ENCODE data around the gene FUOM.
A peak's percentile ranks its signal among the peaks of the same experiment; 100 is the strongest.

FUOM gene

DNA sequence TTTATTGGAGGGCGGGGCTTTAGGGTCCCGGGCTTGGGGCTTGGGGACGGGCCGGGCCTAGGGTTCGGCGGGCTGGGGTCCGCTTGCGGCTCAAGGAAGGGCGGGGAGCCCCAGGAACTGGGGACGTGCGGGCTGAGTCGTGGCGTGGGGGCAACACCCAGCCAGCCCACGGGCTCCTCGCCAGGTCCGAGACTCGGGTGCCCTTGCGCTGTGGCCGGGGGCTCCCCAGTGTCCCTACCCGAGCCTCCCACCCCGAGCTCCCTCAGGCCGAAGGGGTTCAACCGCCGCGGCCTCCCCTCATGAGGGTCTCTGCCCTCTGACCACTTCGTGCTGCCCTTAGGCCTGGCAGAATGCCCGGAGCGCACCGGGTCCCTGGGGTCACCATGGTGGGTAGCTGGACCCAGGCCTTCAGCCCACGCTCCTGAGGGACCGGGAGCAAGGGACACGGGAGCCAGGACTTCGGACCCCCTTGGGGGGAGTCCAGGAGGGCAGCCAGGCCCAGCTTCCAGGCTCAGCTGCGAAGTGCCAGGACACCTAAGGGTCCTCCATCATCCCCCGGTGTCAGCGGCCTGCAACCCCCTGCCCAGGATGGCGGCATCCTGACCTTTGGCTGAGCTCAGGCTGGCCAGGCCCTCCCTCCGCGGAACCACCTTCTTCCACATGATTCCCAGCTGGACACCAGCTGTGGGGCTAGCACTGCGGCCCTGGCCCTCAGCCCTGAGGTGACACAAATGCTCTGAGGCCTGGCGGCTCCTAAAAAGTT, 524 bp upstream of the FUOM start:
- H3K4me1 ChIP-seq (ENCODE audit: control insufficient read depth, insufficient read depth, low read length): peaks cover 3% of the 10 kb centered on the region; the same call in 1 of the 2 replicates
- no peak overlapping the region for H3K4me3 ChIP-seq (ENCODE audit: low read length)
- H3K9me3 ChIP-seq (ENCODE audit: control insufficient read depth, insufficient read depth, low read length): no peaks in the 10 kb centered on the region
- peaks cover 17% of the 10 kb centered on the region for H3K36me3 ChIP-seq (ENCODE audit: control insufficient read depth, insufficient read depth, low read length)
- WGBS (ENCODE audit: insufficient coverage, insufficient read length): no CpG with 5 or more reads among the region's 41 CpGs
- H3K27ac ChIP-seq (ENCODE audit: low read length): no peak overlapping the region
- DNase-seq (ENCODE audit: low read depth, low spot score): no peak
- H3K27me3 ChIP-seq (ENCODE audit: control insufficient read depth, insufficient read depth, low read length): no peaks in the 10 kb centered on the region

DNA sequence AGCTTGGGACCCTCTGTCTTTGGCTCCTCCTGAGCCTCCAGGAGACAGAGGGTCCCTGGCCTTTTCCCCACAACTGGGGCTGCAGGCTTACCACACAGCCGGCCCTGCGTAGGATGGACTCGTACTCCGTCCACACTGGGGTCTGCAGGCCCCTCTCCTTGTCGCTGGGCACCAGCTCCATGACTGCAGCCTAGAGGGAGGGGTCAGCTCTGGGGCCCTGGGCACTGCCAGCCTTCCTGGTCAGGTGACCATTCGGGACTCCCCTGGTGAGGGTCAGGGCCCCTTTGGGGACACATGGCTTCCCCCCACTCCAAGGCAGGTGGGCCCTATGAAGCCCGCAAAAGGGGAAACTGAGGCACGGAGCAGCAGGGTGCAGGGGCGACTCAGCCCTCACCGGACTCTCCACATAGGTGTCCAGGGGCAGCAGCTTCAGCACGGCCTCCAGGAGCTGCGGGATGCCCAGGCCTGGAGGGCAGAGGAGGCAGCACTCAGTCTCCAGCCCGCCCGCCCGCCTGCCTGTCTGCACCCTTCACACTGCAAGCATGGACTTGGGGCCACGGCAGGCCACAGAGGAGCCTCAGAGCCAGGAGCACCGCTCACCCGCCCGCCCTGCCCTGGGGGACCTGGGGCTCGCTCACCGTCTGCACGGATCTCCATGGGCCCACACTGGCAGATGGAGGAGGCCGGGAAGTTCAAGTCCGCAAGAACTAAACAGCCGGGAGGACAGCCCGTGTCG, 1.1 kb downstream of the FUOM start:
- DNase-seq (ENCODE audit: low read depth, low spot score): no peak
- Histone ChIP-seq H3K4me3 (ENCODE audit: low read length) (peak overlapping the region; percentile 84), H3K4me1 (ENCODE audit: control insufficient read depth, insufficient read depth, low read length) (peaks cover 3% of the 10 kb centered on the region), H3K27ac (ENCODE audit: low read length) (no peak overlapping the region), H3K27me3 (ENCODE audit: control insufficient read depth, insufficient read depth, low read length) (no peaks in the 10 kb centered on the region), H3K36me3 (ENCODE audit: control insufficient read depth, insufficient read depth, low read length) (peaks cover 4% of the 10 kb centered on the region; the same call in 1 of the 2 replicates), H3K9me3 (ENCODE audit: control insufficient read depth, insufficient read depth, low read length) (no peaks in the 10 kb centered on the region)
- WGBS (ENCODE audit: insufficient coverage, insufficient read length): no CpG with 5 or more reads among the region's 27 CpGs

DNA sequence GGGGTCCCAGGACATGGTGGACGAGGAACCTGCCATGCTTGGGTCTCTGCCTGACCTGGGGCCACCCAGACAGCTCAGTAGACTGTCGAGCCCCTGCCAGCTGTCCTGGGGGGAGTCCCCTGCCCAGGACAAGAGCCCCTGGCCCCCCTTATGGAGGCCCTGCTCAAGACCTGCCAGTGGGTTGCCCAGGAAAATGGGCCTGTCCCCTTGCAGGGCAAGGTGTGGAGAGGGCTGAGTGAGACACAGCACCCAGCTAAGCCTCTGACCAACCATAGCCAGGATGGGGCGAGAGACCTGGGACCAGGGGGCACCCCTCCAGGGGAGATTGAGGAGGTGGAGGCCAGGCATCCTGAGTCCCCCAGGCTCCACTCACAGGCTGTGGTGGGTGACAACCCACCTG, 1.8 kb downstream of the FUOM start:
- no CpG with 5 or more reads among the region's 3 CpGs for WGBS (ENCODE audit: insufficient coverage, insufficient read length)
- no peak for DNase-seq (ENCODE audit: low read depth, low spot score)
- Histone ChIP-seq H3K4me3 (ENCODE audit: low read length) (no peak overlapping the region), H3K9me3 (ENCODE audit: control insufficient read depth, insufficient read depth, low read length) (no peaks in the 10 kb centered on the region), H3K27ac (ENCODE audit: low read length) (no peak overlapping the region), H3K4me1 (ENCODE audit: control insufficient read depth, insufficient read depth, low read length) (peaks cover 5% of the 10 kb centered on the region), H3K27me3 (ENCODE audit: control insufficient read depth, insufficient read depth, low read length) (no peaks in the 10 kb centered on the region), H3K36me3 (ENCODE audit: control insufficient read depth, insufficient read depth, low read length) (peaks cover 3% of the 10 kb centered on the region; the same call in 1 of the 2 replicates)

DNA sequence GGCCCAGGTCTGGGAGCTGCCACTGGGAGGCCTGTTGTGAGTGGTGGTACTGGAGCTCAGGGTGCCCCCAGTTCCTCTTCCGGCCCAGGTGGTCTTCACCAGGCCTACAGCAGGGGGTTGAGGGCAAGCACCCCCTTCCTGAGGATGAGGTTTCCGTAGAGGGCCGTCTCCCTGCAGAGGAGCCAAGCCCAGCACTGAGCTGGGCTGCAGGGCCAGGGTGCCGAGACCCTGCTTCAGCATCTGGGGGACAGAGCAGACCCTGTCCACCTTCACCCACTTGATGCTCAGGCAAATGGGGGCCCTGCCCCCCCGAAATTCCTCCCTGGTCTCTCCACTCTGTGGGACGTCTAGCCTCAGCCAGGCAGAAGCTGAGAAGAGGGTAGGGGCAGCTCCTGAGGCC, 2.6 kb downstream of the FUOM start:
- H3K4me3 ChIP-seq (ENCODE audit: low read length): no peak overlapping the region
- H3K27me3 ChIP-seq (ENCODE audit: control insufficient read depth, insufficient read depth, low read length): no peaks in the 10 kb centered on the region
- no peak overlapping the region for H3K27ac ChIP-seq (ENCODE audit: low read length)
- DNase-seq (ENCODE audit: low read depth, low spot score): no peak
- H3K4me1 ChIP-seq (ENCODE audit: control insufficient read depth, insufficient read depth, low read length): peaks cover 5% of the 10 kb centered on the region
- WGBS (ENCODE audit: insufficient coverage, insufficient read length): no CpG with 5 or more reads among the region's 6 CpGs
- H3K36me3 ChIP-seq (ENCODE audit: control insufficient read depth, insufficient read depth, low read length): peaks cover 3% of the 10 kb centered on the region; the same call in 1 of the 2 replicates
- no peaks in the 10 kb centered on the region for H3K9me3 ChIP-seq (ENCODE audit: control insufficient read depth, insufficient read depth, low read length)

DNA sequence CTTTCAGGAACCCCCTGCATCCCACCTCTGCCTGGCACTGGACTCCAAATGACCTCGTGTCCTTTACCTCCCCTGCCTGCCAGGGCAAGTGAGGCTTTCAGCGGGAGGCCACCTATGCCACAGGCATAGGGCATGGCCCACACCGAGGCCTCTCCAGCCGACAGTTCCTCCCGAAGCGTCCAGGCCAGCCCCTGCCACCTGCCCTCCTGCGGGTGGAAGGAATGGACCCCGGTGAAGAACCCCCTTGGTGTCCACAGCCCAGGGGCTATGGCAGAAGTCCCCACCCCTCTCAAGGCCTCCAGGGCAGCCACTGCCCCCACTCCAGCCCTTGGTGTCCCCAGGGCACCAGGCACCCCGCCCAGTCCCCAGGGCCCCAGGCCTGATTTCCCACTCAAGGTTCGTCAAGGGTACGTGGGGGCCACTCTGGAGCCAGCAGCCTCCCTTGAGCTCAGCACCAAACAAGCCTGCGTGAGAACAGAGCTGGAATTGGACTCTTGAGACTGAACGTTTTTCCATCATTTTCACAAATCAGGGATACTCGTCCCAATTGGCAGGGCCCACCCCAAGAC, 3.1 kb downstream of the FUOM start:
- H3K27me3 ChIP-seq (ENCODE audit: control insufficient read depth, insufficient read depth, low read length): no peaks in the 10 kb centered on the region
- peaks cover 5% of the 10 kb centered on the region for H3K4me1 ChIP-seq (ENCODE audit: control insufficient read depth, insufficient read depth, low read length)
- H3K36me3 ChIP-seq (ENCODE audit: control insufficient read depth, insufficient read depth, low read length): peaks cover 3% of the 10 kb centered on the region; the same call in 1 of the 2 replicates
- no peak for DNase-seq (ENCODE audit: low read depth, low spot score)
- H3K27ac ChIP-seq (ENCODE audit: low read length): no peak overlapping the region
- H3K9me3 ChIP-seq (ENCODE audit: control insufficient read depth, insufficient read depth, low read length): no peaks in the 10 kb centered on the region
- H3K4me3 ChIP-seq (ENCODE audit: low read length): no peak overlapping the region
- no CpG with 5 or more reads among the region's 14 CpGs for WGBS (ENCODE audit: insufficient coverage, insufficient read length)

DNA sequence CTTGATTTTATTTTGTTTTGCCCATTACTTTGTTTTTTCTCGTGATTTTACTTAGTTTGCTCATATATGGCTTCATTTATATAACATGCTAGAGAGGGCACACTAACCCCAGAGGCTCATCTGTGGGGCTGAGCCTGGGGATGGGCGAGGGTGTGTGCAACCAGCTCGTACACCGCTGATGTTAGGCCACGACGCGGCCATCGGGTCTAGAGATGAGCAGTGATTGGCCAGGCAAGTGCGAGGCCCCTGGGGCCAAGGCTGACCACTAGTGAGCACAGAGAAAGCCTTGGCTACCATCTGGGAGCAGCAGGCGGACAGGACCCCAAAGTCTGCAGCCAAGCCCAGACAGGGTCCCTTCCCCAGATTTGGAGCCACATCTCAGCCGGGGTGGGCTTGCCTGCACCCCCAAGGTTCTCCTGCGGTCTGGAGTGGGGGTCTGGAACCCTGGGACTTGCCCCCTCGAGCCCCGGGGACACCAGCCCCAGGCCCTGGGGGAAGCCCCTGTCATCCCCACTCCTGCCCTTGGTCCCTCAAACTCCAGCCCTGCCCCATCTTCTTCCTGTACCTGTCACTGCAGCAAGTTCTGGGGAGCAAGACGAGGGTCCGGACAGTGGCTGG, 3.7 kb downstream of the FUOM start:
- no peak for DNase-seq (ENCODE audit: low read depth, low spot score)
- no peak overlapping the region for H3K4me3 ChIP-seq (ENCODE audit: low read length)
- WGBS (ENCODE audit: insufficient coverage, insufficient read length): no CpG with 5 or more reads among the region's 16 CpGs
- peaks cover 5% of the 10 kb centered on the region for H3K4me1 ChIP-seq (ENCODE audit: control insufficient read depth, insufficient read depth, low read length)
- H3K27me3 ChIP-seq (ENCODE audit: control insufficient read depth, insufficient read depth, low read length): no peaks in the 10 kb centered on the region
- no peak overlapping the region for H3K27ac ChIP-seq (ENCODE audit: low read length)
- no peaks in the 10 kb centered on the region for H3K9me3 ChIP-seq (ENCODE audit: control insufficient read depth, insufficient read depth, low read length)
- peaks cover 3% of the 10 kb centered on the region; the same call in 1 of the 2 replicates for H3K36me3 ChIP-seq (ENCODE audit: control insufficient read depth, insufficient read depth, low read length)

DNA sequence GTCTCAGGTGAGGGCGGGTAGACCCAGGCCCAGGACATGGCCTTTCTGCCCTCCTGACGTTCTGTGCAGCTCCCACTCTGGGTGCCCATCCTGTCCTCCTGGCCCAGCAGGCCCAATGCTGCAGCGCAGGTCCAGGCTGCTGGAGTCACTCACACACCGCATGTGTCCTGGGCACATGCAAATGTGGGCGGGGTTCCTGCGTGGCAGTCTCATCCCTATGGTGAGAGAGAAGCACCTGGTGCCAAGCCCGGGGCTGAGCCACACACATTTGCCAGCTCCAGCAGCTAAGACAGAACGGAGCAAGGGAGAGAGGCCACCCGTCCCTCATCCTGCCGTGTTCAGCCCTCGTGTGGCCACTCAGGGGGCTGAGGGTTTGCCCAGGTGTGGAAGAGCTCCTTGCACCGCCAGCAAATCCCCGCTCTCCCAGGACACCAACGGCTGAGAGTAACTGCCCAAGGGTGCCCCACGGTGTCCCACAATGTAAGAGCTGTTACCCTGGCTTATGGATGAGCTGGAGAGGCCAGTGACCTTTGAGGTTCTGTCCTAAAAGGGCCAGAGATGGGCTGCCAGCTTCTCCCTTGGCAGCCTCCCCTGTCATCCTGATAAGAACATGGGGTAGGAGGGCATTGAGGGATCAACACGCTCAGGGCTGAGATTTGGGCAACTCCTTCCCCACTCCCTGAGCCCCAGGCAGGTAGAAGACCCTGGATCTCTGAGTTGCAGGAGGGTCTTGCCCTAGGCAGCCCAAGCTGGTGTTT, 4.4 kb downstream of the FUOM start:
- no CpG with 5 or more reads among the region's 16 CpGs for WGBS (ENCODE audit: insufficient coverage, insufficient read length)
- Histone ChIP-seq H3K9me3 (ENCODE audit: control insufficient read depth, insufficient read depth, low read length) (no peaks in the 10 kb centered on the region), H3K27ac (ENCODE audit: low read length) (no peak overlapping the region), H3K27me3 (ENCODE audit: control insufficient read depth, insufficient read depth, low read length) (no peaks in the 10 kb centered on the region), H3K4me3 (ENCODE audit: low read length) (no peak overlapping the region), H3K36me3 (ENCODE audit: control insufficient read depth, insufficient read depth, low read length) (peaks cover 3% of the 10 kb centered on the region; the same call in 1 of the 2 replicates), H3K4me1 (ENCODE audit: control insufficient read depth, insufficient read depth, low read length) (peaks cover 5% of the 10 kb centered on the region)
- no peak for DNase-seq (ENCODE audit: low read depth, low spot score)

DNA sequence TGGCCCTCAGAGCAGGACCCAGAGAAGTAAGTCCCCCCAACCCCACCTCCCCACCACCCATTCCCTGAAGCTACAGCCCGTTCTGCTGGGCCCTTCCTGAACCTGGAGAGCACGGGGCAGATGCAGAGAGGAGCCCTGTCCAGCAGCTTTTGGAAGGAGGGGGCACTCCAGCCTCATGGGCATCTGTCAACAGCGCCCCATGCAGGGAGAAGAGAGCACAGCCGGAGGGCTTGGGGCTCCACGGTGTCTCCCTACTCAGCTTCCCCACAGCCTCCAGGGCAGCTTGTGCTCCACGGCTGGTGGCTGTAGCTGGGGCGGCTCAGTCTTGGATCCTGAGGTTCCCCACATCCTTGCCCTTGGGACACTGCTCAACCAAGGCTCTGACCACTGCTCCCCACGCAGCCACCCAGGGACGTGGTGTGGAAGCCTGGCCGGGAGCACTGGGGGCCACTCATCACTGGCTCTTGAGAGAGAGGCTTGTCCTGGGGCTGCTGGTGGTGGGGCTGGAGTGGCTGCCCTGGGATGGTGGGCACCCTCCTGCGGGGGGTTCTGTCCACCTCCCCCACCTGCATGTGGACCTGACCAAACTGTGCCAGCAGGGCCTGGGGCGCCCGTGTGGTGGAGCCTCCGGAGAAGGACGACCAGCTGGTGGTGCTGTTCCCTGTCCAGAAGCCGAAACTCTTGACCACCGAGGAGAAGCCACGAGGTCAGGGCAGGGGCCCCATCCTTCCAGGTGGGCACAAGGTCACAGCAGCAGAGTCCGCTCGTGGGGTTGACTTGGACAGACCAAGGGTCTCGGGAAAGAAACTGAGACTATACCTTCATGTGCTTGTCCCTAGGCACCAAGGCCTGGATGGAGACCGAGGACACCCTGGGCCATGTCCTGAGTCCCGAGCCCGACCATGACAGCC, 6.2 kb downstream of the FUOM start:
- no peak for DNase-seq (ENCODE audit: low read depth, low spot score)

DNA sequence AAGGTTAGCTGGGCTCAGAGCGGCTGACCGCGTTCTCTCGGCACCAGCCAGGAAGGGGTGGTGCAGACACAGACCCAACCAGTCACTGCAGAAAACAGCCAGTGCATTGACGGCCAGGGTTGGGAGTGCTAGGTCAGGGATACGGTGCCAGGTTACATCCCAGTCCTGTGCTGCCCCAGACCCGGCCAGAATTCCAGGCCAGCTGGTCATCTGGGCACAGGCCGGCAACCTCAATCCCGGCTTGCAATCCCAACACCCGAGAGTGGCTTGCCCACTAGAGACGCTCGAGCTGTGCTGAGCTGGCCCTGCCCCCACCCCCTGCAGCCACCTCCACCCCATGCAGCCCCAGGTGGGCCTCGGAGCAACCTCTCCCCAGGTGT, 6.9 kb downstream of the FUOM start:
- Histone ChIP-seq H3K27me3 (ENCODE audit: control insufficient read depth, insufficient read depth, low read length) (no peaks in the 10 kb centered on the region), H3K4me1 (ENCODE audit: control insufficient read depth, insufficient read depth, low read length) (peaks cover 2% of the 10 kb centered on the region), H3K9me3 (ENCODE audit: control insufficient read depth, insufficient read depth, low read length) (no peaks in the 10 kb centered on the region), H3K36me3 (ENCODE audit: control insufficient read depth, insufficient read depth, low read length) (0 out of 2 replicates have a peak, but pooled peaks cover 3% of the 10 kb centered on the region), H3K27ac (ENCODE audit: low read length) (no peak overlapping the region), H3K4me3 (ENCODE audit: low read length) (no peak overlapping the region)
- no peak for DNase-seq (ENCODE audit: low read depth, low spot score)
- no CpG with 5 or more reads among the region's 13 CpGs for WGBS (ENCODE audit: insufficient coverage, insufficient read length)

More for the DNA sequence above, 6.2 kb downstream of the FUOM start:
- H3K9me3 ChIP-seq (ENCODE audit: control insufficient read depth, insufficient read depth, low read length): no peaks in the 10 kb centered on the region
- H3K4me1 ChIP-seq (ENCODE audit: control insufficient read depth, insufficient read depth, low read length): peaks cover 4% of the 10 kb centered on the region
- no CpG with 5 or more reads among the region's 24 CpGs for WGBS (ENCODE audit: insufficient coverage, insufficient read length)
- H3K27ac ChIP-seq (ENCODE audit: low read length): no peak overlapping the region
- peaks cover 3% of the 10 kb centered on the region; the same call in 1 of the 2 replicates for H3K36me3 ChIP-seq (ENCODE audit: control insufficient read depth, insufficient read depth, low read length)
- no peaks in the 10 kb centered on the region for H3K27me3 ChIP-seq (ENCODE audit: control insufficient read depth, insufficient read depth, low read length)
- H3K4me3 ChIP-seq (ENCODE audit: low read length): no peak overlapping the region

Data from iPS DF 6.9 (cell line).